ENCODE measurements around the gene CLCF1. TPM values are rescaled to one million over a fixed set of nuclear protein-coding genes. Genes with fewer than 3 reads are reported as not detected.

Gene CLCF1
- total RNA-seq, 1 experiment from 2014 or later, result 2.1 TPM

GRCh38 chr11:67400942-67401494 lies 27.6 kb upstream of the CLCF1 start:
- Mint-ChIP-seq H3K27ac (no peak overlapping the region), H3K4me3 (peak overlapping the region; percentile 69 to 82), H3K4me1 (peaks cover 16 to 18% of the 10 kb centered on the region in 2 experiments), H3K36me3 (ENCODE audit: insufficient read depth in 1 of 3, low read depth in 3 of 3) (peaks cover 14 to 39% (median 39%) of the 10 kb centered on the region in 3 experiments), H3K9me3 (no peaks in the 10 kb centered on the region), H3K27me3 (ENCODE audit: low read depth) (peaks cover 3% of the 10 kb centered on the region)
- Histone ChIP-seq H3K27ac (ENCODE audit: insufficient read length, low read depth, low read length) (no peak overlapping the region), H3K4me2 (ENCODE audit: insufficient read depth, insufficient read length, low read length) (peak overlapping the region; percentile 83), H2BK5ac (ENCODE audit: insufficient read length, low read length) (no peak overlapping the region), H3K14ac (ENCODE audit: insufficient read depth, low read length) (peak overlapping the region; percentile 77; the same call in 1 of the 2 replicates), H3K56ac (ENCODE audit: insufficient read length, low read depth, low read length) (no peak overlapping the region), H3T11ph (ENCODE audit: low read length) (no peak overlapping the region), H2AK5ac (ENCODE audit: insufficient read length, low read length) (no peak overlapping the region), H2BK15ac (ENCODE audit: low read depth, low read length) (no peak overlapping the region; the same call in 1 of the 2 replicates), H2AFZ (ENCODE audit: low read length) (no peak overlapping the region), H3K27me3 (ENCODE audit: insufficient read depth, low read length) (no peaks in the 10 kb centered on the region), H4K8ac (replicated peaks; ENCODE audit: insufficient read length, low read depth, low read length) (no peak overlapping the region), H2BK20ac (ENCODE audit: low read depth, low read length, poor library complexity, severe bottlenecking) (no peak overlapping the region), H3K79me1 (ENCODE audit: insufficient read depth, low read depth, low read length, poor library complexity, severe bottlenecking) (peaks cover 3% of the 10 kb centered on the region), H3K4me1 (ENCODE audit: insufficient read depth, low read length) (peaks cover 2% of the 10 kb centered on the region; the same call in 1 of the 2 replicates), H3K9ac (ENCODE audit: extremely low read depth, insufficient read length, low read length) (peak overlapping the region; percentile 34), H2BK120ac (ENCODE audit: low read depth, low read length, poor library complexity, severe bottlenecking) (no peak overlapping the region), H3K18ac (ENCODE audit: insufficient read length, low read depth, low read length) (no peak overlapping the region), H3K23ac (ENCODE audit: insufficient read length, low read depth, low read length) (no peak overlapping the region), H4K91ac (ENCODE audit: insufficient read length, low read depth, low read length) (no peak overlapping the region), H4K5ac (ENCODE audit: insufficient read length, low read depth, low read length) (no peak overlapping the region), H3K79me2 (ENCODE audit: insufficient read depth, low read length) (peaks cover 4% of the 10 kb centered on the region; the same call in 1 of the 2 replicates), H3K23me2 (ENCODE audit: insufficient read length, low read depth, low read length, poor library complexity, severe bottlenecking) (peaks cover 5% of the 10 kb centered on the region), H2BK12ac (ENCODE audit: insufficient read length, low read depth, low read length) (no peak overlapping the region), H3K4ac (ENCODE audit: low read depth, low read length) (no peak overlapping the region), H4K20me1 (ENCODE audit: control insufficient read depth, insufficient read depth, insufficient read length) (no peaks in the 10 kb centered on the region), H3K9me3 (ENCODE audit: control insufficient read depth, low read depth, low read length) (no peaks in the 10 kb centered on the region)
- no peak for TF ChIP-seq CTCF (conservative IDR thresholded peaks at IDR 0.05)
- WGBS (ENCODE audit: extremely low coverage, insufficient read length, low lambda C conversion rate), result no CpG with 5 or more reads among the region's 27 CpGs
- DNase-seq, result no peak

Measured in H9 (cell line).